Activated CD4-positive, alpha-beta T cell treated with anti-CD3 and anti-CD28 coated beads, Interleukin-2, amount 50 U/mL, for 48 hours (primary cell): ENCODE results near the gene ZNF324.
"Not testable (repeated sequence)": the region's sequence is repeated elsewhere in the genome, so short reads cannot be mapped to it uniquely, and the experiment has no call there.

Source experiments
- DNase-seq, 2 experiments: peaks; one replicate each; pipeline ENCODE4 v3.0.0-alpha.2; 2020

ZNF324 gene

DNA sequence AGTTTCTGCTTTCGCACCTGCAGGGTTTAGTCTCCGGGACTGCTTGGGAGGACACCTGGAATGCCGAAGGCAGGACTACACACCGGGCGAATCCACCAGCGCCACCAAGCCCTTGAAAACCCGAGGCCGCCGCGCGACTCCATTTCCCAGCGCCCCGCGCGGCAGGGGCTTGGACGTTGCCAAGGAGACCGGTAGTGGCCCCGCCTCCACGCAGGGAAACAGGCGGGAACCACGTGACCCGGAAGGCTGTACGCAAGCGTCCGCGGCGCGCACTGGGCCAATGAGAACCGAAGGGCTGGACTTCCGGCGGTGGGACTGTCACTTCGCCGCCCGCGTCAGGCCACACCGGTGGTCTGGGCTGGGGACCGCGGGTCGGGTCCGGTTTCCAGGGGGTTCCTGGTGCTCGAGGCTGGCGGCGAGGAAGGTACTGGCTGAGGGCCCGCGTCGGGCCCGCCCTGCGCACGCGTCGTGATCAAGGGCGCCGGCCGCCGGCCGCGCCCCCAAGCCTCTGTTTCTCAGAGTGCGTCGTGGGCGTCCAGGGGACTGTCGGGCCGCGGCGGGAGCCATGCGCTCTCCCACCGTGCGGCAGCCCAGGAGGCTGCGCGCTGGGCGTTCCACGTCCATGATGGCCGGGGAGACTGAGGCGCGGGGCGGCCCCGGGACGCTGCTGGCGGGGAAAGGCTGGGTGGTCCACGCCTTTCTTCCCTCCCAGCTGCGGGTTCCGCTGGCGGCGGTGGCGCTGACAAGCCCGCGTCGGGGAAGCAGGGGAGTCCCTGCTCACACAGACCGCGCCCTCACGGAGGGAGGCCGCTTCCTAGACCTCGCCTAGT is at the start of gene ZNF324:
TSS of gene ZNF324 (plus strand) at position 321 of the 830 bp plus-strand sequence. CDS start 2,106 bp downstream, outside the sequence.
- DNase-seq, result peak; percentile 99

- DNase-seq, result no peak
These were observed 38.3 kb upstream of the ZNF324 start for GRCh38 chr19:58428617-58429016.

GRCh38 chr19:58429745-58430144 is 37.1 kb upstream of the ZNF324 start:
- no peak for DNase-seq

DNA sequence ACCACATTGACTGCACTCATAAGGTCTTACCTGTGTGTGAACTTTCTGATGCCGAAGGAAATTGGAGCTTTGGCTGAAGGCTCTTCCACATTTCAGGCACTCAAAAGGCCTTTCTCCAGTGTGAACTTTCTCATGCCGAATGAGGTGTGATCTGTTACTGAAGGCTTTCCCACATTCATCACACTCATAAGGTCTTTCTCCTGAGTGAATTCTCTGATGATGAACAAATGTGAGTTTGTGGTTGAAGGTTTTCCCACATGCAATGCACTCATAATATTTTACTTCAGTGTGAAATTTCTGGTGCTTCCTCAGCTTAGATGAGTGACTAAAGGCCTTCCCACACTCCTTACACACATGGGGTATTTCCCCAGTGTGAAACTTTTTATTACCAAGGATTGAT is 32.7 kb upstream of the ZNF324 start:
- no peak for DNase-seq

DNA sequence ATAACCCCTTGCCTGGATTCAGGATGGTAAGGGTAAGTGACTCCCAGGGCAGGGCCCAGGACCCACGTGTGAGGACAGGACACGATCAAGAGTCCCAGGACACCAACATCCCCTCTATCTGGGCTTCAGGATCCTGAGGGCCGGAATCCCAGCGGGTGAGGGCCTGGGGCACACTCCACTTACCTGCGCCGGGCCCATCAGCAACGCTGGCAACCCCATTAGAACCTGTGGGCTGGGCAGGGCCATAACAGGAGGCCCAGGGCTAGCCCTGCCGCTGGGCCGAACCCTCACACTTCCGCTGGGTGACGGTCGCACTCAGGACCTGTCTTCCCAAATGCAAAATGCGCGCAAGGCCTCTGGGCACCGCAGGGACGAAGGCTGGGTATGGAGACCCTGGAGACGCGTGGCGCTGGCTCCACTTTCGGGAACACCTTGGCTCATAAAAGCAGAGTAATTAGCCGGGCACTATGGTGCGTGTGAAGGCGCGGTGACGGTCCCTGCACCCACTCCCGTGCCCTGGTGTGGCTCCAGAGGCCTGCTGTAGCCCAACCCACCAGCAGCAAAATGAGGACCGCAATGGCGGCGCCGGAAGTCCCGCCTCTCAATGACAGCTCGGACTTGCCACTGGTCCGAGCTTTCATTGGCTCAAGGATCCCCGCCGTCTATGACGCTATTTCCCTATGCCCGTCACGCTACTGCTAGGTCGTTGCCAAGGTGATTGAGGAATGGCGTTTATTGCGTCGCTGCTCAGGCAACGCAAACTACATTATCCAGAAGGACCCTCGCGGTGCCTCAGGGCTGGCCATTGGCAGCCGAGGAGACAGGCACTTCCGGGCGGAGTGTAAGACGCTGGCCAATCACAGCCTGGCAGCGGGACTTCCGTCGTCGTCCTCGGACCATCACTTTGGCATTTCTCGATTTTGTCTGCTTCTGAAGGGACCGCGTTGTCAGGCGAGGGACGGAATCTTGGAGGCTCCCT is 27.0 kb upstream of the ZNF324 start, which contains the start of gene ZNF132:
TSS of gene ZNF132 (minus strand) at position 578 of the 979 bp plus-strand sequence. CDS start at position 246, 332 bp downstream.
- peak; percentile 92 to 95 for DNase-seq

DNA sequence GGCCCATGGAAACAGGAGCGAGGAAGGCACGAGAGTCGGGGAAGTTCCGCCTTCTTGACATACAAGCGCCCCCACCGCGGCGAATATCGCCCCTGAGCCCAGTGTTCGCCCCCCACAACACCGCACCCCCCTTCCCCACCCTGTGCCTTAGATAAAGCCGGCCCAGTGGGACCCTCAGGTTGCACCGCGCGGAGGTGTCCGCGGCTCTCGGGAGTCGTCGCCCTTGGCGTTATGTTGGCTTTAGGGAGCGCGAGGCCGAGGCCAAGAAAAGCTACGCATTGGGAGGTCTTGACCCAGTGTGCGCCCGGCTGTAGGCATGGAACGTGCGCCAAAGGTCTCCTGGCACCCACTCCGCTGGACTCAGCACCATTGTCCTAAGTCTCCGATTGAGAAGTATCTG is 26.3 kb upstream of the ZNF324 start:
- DNase-seq, result no peak

- not testable (repeated sequence) for DNase-seq
These were observed 23.9 kb upstream of the ZNF324 start for GRCh38 chr19:58442986-58443385.

- DNase-seq, result not testable (repeated sequence)
These were observed 18.0 kb upstream of the ZNF324 start for GRCh38 chr19:58448860-58449259.

DNA sequence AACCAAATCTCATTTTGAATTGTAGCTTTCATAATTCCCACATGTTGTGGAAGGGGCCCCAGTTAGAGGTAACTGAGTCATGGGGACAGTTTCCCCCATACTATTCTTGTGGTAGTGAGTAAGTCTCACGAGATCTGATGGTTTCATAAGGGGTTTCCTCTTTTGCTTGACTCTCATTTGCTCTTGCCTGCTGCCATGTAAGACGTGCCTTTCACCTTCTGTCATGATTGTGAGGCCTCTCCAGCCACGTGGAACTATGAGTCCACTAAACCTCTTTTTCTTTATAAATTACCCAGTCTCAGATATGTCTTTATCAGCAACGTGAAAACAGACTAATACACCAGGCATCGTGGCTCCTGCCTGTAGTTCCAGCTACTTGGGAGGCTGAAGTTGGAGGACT is 16.9 kb upstream of the ZNF324 start:
- not testable (repeated sequence) for DNase-seq

DNA sequence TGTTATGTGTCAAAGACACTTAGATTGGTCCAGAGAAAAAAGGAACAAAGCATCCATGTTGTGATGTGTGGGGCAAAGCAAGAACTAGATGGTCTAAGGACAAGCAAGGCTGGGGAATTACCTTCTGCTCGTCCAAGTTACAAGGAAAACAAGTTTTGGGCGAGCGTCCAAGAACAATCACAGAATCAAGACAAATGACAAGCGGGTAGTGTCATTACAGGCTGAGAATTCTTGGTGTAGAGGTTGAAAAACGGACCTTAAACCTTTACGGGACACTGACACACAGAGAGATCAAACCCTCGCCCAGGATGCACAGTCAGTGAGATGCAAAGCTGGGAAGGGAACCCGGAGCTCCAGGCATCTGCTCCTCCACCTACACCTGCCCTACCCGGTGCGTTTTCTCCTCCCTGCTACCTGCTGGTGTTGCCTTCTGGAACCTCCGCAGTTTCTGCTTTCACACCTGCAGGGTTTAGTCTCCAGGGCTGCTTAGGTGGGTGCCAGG is 16.0 kb upstream of the ZNF324 start:
- DNase-seq, result no peak

DNA sequence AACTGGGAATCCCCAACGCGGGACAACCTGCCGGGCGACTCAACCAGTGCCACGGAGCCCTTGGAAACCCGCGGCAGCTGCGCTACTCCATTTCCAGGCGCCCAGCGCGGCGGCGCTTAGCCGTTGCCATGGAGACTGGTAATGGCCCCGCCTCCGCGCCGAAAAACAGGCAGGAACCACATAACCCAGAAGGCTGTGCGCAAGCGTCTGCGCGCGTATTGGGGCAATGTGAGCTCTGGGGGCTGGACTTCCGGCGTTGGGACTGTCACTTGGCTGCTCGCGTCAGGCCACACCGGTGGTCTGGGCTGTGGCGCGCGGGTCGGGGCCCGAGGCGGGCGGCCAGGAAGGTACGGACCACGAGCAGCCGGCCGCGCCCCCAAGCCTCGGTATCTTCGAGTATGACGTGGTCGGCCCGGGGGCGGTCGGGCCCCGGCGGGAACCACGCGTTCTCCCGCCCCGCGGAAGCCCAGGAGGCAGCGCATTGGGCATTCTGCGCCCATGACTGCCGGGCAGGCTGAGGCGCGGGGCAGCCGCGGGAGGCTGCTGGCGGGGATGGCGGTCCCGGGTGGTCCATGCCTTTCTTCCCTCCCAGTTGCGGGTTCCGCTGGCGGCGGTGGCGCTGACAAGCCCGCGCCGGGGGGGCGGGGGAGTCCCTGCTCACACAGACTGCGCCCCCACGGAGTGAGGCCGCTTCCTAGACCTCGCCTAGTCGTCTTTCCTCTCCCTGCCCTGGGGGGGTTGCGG is 15.3 kb upstream of the ZNF324 start, which contains the start of gene ZNF324B:
TSS of gene ZNF324B (plus strand) at position 265 of the 744 bp plus-strand sequence. CDS start 2,080 bp downstream, outside the sequence.
- peak; percentile 96 to 98 for DNase-seq

DNA sequence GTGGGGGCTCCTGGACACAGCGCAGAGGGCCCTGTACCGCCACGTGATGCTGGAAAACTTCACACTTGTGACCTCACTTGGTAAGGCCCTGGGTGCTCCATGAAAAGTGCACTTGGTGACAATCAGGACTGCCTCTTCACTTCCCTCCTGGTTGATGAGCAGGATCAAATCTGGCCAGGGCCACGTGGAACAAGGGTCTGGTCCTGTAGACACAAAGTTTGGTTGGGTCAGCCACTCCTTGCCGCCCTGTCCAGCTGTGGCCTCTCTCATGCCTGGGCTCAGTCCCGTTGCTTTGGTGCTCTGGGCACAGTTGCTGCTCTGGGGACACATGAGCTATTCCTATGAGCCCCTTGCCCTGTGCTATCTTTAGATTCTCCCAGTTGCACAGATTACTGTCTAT is 13.1 kb upstream of the ZNF324 start:
- DNase-seq, result no peak

DNA sequence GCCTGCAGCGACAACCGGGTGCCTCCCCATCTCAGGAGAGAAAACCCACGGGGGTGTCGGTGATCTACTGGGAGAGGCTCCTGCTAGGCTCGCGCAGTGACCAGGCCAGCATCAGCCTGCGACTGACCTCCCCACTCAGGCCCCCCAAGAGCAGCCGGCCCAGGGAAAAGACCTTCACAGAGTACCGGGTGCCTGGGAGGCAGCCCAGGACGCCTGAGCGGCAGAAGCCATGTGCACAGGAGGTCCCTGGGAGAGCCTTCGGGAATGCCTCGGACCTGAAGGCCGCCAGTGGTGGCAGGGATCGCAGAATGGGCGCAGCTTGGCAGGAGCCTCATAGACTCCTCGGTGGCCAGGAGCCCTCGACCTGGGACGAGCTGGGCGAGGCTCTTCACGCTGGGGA is 11.6 kb upstream of the ZNF324 start:
- DNase-seq, result no peak

- no peak for DNase-seq
These were observed 10.8 kb upstream of the ZNF324 start for GRCh38 chr19:58456111-58456510.

DNA sequence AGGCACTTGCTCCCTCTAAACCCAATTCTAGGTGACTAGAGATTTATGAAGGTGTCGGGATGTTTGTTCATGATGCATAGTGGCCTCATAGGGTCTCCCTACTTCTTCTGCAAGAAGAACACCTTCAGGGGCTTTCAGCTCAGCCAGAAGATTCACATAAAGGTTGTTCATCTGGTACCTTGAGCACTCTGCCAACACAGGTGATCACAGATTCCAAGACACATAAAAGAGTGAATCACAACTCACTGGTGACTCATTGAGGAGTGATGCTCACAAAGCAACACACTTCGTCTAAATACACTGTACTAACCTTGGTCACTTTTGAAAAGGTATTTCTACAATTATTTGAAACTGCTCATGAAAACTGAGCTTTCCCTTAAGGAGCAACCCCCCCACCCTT is 6.8 kb upstream of the ZNF324 start:
- DNase-seq, result no peak

DNA sequence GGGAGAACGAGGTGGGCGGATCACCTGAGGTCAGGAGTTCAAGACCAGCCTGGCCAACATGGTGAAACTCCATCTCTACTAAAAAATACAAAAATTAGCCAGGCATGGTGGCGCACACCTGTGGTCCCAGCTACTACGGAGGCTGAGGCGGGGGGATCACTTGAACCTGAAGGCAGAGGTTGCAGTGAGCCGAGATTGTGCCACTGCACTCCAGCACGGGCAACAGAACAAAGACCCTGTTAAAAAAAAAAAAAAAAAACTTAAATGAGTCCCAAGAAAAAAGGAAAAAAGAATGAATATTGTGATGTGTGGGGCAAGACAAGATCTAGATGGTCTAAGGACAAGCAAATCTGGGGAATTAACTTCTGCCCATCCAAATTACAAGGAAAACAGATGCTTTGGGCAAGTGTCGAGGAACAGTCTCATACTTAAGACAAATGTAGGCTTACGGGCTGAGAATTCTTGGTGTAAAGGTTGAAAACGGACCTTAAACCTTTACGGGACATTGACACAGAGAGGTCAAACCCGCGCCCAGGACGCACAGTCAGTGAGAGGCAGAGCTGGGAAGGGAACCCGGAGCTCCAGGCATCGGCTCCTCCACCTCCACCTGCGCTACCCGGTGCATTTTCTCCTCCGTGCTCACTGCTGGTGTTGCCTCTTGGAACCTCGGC is 656 bp upstream of the ZNF324 start:
- no peak for DNase-seq

DNA sequence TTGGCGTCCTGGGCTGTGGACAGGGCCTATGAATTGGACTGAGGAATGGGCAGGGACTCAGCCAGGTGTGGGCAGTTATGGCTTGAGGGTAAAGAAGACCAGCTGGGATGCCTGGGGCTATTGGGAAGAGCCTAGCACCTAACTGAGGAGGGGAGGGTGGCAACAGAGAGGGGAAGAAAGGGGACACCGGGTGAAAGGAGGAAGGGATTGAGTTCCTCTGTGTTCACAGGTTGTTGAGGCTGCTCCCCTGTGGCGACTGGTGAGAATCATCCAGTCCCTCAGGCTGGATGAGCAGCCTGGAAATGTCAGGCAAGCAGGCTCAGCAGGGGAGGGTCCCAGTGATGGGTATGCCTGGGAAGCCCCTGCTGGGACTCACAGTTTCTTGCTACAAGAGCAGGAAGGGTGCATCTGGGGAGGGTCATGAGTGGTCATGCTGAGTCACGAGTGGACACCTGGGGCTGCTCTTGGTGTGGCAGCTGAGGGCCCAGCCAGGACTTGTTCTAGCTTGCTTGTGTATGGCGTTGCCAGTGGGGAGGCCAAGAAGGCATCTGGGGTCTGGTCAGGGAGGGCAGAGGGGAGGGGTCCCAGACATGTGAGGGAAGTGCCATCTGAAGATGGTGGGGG is 1.4 kb downstream of the ZNF324 start:
- DNase-seq, result no peak

- no peak for DNase-seq
These were observed 2.5 kb downstream of the ZNF324 start for GRCh38 chr19:58469241-58470013.

GRCh38 chr19:58470837-58471543 is 4.1 kb downstream of the ZNF324 start:
- DNase-seq, result not testable (repeated sequence)

- no peak for DNase-seq
These were observed 4.9 kb downstream of the ZNF324 start for GRCh38 chr19:58471736-58472135.
